Effector memory CD4-positive, alpha-beta T cell (primary cell): ENCODE results near the gene KIF1C.
A peak's percentile ranks its signal among the peaks of the same experiment; 100 is the strongest.

Experiments
- DNase-seq, 3 donors: peaks; one replicate each; pipeline ENCODE4 v3.0.0-alpha.2; 2020
- H3K27ac ChIP-seq: 2 replicates; pipeline ENCODE4 v1.7.0; 2013; ENCODE audit warnings: mild to moderate bottlenecking, low read length, moderate library complexity; ENCODE audit not compliant: insufficient read depth, poor library complexity, severe bottlenecking
- H3K27me3 ChIP-seq: replicated peaks from 2 replicates; pipeline ENCODE4 v1.7.0; 2013; ENCODE audit warnings: mild to moderate bottlenecking, low read length; ENCODE audit not compliant: insufficient read depth, control insufficient read depth, poor library complexity, severe bottlenecking
- H3K36me3 ChIP-seq: 2 replicates; pipeline ENCODE4 v1.7.0; 2013; ENCODE audit warnings: mild to moderate bottlenecking, low read length, moderate library complexity; ENCODE audit not compliant: control insufficient read depth, insufficient read depth
- H3K4me1 ChIP-seq: 2 replicates; pipeline ENCODE4 v1.7.0; 2013; ENCODE audit warnings: low read length, mild to moderate bottlenecking; ENCODE audit not compliant: control insufficient read depth, insufficient read depth, poor library complexity, severe bottlenecking
- H3K4me3 ChIP-seq: 2 replicates; pipeline ENCODE4 v1.7.0; 2013; ENCODE audit warnings: low read length, low read depth, mild to moderate bottlenecking; ENCODE audit not compliant: insufficient read depth, poor library complexity, severe bottlenecking
- H3K9me3 ChIP-seq: 2 replicates; pipeline ENCODE4 v1.7.0; 2013; ENCODE audit warnings: mild to moderate bottlenecking, low read length, moderate library complexity; ENCODE audit not compliant: control insufficient read depth

Gene KIF1C

DNA sequence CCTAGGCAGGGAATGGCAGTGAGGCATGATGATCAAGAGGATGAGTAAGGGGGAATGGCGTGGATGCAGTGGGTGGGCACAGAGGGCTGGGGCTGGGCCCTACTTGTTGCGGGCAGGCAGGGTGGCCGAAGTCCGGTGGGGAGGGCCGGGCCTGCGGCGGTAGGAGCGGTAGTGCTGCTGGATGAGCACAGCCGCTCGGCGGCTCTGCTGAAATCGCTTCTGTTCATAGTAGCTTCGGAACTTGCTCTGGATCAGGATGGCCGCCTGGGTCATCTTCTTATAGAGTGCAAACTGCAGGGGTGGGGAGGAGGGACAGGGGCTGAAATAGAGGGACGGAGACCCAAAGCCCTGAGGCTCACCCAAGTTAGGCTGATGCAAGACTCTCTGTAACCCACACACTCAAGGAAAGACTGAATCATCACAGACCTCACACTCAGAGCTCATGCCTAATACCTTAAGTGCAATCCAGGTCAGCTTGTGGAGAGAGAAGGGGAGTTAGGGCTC, 28.7 kb upstream of the KIF1C start:
- Histone ChIP-seq H3K27me3 (no peaks in the 10 kb centered on the region), H3K27ac (peak overlapping the region; percentile 89), H3K36me3 (peaks cover 25% of the 10 kb centered on the region), H3K4me1 (peaks cover 28% of the 10 kb centered on the region), H3K9me3 (no peaks in the 10 kb centered on the region), H3K4me3 (peak overlapping the region; percentile 92)
- no peak for DNase-seq

DNA sequence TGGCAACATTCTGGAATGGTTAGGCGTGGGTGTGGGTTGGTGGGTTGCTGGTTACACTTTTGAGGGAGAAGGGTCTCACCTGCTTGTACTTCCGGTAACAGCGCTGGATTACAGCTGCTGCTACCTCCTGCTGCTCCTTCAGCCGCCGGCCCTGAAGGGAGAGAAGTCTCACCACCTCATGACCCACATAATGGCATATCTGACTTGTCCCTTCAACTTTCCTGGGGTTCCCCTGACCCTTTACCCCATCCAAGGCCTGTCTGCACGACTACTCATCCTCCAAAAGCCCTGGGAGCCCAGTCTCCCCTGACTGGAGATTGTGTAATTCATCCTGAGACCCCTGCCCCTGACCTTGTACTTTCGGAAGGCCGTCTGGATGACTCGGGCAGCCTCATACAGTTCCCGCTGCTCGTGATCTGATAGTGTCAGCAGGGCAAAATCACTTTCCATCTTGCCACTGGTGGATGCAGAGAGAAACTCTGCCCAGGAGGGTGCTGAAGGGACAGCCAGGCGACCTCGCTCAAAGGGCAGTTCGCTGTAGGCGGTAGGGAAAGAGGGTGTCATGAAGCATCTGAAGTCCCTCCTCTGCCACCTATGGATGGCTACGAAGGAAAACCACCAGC, 28.1 kb upstream of the KIF1C start:
- H3K9me3 ChIP-seq, result no peaks in the 10 kb centered on the region
- H3K27ac ChIP-seq, result peak overlapping the region; percentile 89
- H3K36me3 ChIP-seq, result peaks cover 30% of the 10 kb centered on the region
- H3K4me1 ChIP-seq, result peaks cover 28% of the 10 kb centered on the region
- DNase-seq, result peak in 1 of 3 donors; percentile 29
- no peak overlapping the region for H3K4me3 ChIP-seq
- no peaks in the 10 kb centered on the region for H3K27me3 ChIP-seq

DNA sequence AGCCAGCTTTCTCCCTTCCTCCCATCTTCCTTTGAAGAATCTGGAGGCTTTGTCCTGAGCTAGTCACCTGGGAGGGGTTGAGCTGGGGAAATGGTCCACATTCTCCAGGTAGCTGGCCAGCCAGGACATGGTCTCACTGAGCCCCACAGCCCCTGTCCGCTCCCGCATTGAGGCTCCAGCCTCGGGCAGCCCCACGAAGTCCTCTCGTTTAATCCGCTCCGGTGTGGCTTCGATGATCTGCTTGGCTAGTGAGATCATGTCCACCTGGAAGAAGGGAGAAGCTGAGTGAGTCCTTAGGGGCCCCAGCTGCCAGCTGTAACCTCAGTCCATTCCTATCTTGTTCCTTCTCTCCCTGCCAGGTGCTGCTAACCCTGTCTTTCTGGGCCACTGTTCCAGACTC, 27.5 kb upstream of the KIF1C start:
- peak overlapping the region; percentile 34 for H3K27ac ChIP-seq
- no peaks in the 10 kb centered on the region for H3K27me3 ChIP-seq

DNA sequence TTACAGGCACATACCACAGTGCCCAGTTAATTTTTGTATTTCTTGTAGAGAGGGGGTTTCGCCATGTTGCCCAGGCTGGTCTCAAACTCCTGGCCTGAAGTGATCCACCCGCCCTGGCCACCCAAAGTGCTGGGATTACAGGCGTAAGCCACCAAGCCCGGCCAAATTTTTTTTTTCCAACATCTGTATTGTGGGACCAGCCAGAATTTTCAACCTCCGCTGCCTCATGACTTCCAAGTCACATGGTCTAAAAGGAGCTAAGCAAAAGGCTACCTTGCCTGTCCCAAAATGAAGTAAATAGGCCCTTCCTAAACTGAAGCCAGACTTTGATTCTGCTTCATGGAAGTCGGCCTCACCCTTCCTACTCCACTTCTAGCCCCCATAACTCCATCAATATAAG, 25.9 kb upstream of the KIF1C start:
- Histone ChIP-seq H3K36me3 (peaks cover 39% of the 10 kb centered on the region), H3K27ac (no peak overlapping the region), H3K4me3 (no peak overlapping the region), H3K27me3 (no peaks in the 10 kb centered on the region), H3K4me1 (peaks cover 25% of the 10 kb centered on the region), H3K9me3 (no peaks in the 10 kb centered on the region)
- DNase-seq, result no peak

More for the DNA sequence above, 27.5 kb upstream of the KIF1C start:
- no peak for DNase-seq
- Histone ChIP-seq H3K4me1 (peaks cover 28% of the 10 kb centered on the region), H3K4me3 (no peak overlapping the region), H3K36me3 (peaks cover 30% of the 10 kb centered on the region), H3K9me3 (no peaks in the 10 kb centered on the region)

DNA sequence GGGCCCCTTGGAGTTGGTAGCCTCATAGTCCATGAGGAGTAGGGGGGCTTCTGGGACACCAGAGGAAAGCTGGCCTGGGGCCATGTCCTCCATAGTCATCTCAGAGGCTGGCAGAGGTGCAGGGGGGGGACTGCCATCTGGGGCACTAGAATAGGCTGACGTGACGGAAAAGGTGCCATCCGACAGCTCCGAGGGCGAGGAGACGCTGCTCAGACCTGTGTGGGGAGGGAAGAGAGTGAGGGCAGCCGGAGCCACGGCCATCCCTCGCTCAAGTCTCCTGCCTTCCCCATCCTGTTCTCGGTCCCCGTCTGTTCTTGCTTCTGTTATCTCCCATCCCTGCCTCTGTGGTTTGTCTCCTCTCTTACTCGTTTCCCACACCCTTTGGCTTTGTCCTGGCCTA, 25.4 kb upstream of the KIF1C start:
- Histone ChIP-seq H3K4me3 (no peak overlapping the region), H3K27me3 (no peaks in the 10 kb centered on the region), H3K9me3 (no peaks in the 10 kb centered on the region), H3K36me3 (peaks cover 44% of the 10 kb centered on the region), H3K4me1 (peaks cover 24% of the 10 kb centered on the region), H3K27ac (no peak overlapping the region)
- no peak for DNase-seq

DNA sequence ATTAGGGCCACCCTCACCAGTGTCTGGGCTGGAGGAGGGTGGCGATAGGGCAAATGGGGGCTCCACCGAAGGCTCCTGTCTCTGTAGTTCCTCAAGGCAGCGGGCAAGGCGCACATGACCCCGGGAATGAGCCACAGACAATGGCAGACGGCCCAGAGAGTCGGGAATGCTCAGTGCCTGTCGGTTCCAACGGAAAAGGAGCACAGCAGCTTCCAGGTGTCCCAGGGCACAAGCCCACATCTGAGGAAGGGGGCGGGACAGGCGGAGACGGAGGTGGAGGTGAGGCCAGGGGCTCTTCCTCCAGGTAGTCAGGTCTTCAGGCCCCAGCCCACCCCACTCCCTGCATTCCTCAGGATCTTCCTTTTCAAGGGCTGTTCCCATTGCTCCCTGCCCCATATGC, 25.0 kb upstream of the KIF1C start:
- peaks cover 24% of the 10 kb centered on the region for H3K4me1 ChIP-seq
- H3K36me3 ChIP-seq, result peaks cover 48% of the 10 kb centered on the region
- H3K4me3 ChIP-seq, result no peak overlapping the region
- DNase-seq, result no peak
- no peaks in the 10 kb centered on the region for H3K9me3 ChIP-seq
- no peak overlapping the region for H3K27ac ChIP-seq
- H3K27me3 ChIP-seq, result no peaks in the 10 kb centered on the region

DNA sequence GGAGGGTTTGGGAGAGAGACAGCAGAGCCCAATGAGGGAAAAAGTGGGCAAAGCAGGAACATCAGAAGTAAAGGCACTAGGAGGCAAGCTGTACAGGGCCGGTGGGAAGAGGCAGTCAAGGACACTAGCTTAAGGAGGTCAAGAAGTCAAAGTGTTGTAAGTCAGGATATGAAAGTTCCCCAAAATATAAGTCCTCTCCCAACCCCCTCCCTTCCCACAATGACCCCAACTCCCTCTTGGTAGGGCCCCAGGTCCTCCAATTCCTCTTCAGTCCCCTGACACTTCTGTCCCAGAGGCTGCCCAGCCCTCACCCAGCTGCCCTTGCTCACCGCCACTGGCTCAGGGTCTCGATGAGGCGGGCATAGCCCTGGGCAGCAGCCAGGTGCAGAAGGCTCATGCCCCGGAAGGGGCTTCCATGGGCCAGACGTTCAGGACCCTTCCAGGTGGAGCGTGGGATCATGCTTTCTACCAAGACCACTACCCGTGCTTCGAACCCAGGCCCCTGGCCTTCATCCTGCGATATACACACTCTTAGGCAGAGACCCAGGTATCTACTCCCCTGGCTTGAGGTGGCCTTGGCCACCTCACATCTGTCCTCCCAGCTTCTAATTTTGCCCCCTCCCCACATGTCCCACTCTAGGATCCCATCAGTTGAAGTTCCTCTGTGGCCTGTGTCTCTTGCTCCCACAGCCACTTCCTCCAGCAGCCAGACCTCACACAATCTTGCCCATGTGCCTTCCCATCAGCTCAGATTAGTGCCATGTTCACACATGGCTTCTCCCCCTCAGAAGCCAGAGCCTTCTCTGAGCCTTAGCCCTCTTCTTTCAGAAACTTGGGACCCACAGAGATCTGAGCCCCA, 24.3 kb upstream of the KIF1C start:
- Histone ChIP-seq H3K9me3 (no peaks in the 10 kb centered on the region), H3K4me1 (peaks cover 18% of the 10 kb centered on the region), H3K27me3 (no peaks in the 10 kb centered on the region), H3K4me3 (no peak overlapping the region), H3K27ac (no peak overlapping the region), H3K36me3 (peaks cover 56% of the 10 kb centered on the region)
- DNase-seq, result no peak

DNA sequence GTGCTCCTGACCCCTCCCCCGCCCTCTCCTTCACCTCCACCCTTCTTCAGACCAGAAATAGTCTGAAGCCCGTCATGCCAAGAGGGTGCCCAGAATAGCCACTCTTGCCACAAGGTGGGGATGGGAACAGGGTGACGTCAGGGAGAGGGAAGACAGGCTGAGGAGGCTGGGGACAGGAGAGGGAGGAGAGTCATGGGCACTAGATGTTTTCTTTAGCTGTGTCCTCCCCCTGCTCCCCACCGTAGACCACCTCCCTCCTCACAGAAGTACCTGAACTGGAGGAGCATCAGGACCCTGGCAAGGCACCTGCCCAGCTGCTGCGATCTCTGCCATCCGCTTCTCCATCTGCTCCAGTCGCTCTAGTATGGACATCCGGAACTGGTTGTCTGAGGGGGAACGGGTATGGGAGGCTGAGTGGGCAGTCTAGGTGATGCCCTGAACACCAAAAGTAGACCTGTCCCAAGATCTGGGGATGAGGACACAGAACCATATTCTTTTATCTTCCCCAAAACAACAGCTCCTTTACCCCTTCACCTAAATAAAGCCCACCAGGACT, 23.6 kb upstream of the KIF1C start:
- Histone ChIP-seq H3K27me3 (no peaks in the 10 kb centered on the region), H3K4me3 (no peak overlapping the region), H3K4me1 (peaks cover 11% of the 10 kb centered on the region), H3K27ac (no peak overlapping the region), H3K9me3 (no peaks in the 10 kb centered on the region), H3K36me3 (peaks cover 61% of the 10 kb centered on the region)
- DNase-seq, result no peak

DNA sequence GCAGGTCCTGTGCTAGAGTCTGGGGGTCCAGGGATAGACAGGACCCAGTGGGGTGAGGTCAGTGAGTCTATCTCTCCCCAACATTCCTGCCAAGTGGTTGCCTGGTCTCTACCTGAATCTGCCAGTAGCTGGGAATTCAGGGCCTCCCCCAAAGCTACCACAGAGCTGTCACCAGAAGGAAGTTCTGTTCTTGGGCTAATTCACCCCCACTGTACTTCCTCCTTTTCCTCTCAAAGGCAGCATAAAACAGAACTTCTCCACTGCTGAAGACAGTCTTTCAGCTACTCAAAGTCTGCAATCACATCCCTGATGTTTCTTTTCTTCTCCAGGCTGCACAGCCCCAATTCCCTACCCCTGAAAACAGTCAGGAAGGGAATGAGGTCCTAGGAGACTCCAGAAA, 19.0 kb upstream of the KIF1C start:
- DNase-seq, result no peak
- Histone ChIP-seq H3K9me3 (no peaks in the 10 kb centered on the region), H3K27me3 (no peaks in the 10 kb centered on the region), H3K27ac (no peak overlapping the region), H3K36me3 (peaks cover 60% of the 10 kb centered on the region), H3K4me1 (no peaks in the 10 kb centered on the region), H3K4me3 (no peak overlapping the region)
